HepG2 (cell line): ENCODE results near the gene ENSA. TPM values are rescaled to one million over a fixed set of nuclear protein-coding genes. Genes with fewer than 3 reads are reported as not detected.

Experiments used
- ZNF180 ChIP-seq: sonication (generic); formaldehyde crosslinking; IDR thresholded peaks from 2 replicates; pipeline ENCODE4 v1.4.0; 2020; ENCODE audit warnings: low read depth, missing genetic modification reagents, borderline replicate concordance
- ZNF749 ChIP-seq: sonication (generic); formaldehyde crosslinking; IDR thresholded peaks from 2 replicates; pipeline ENCODE4 v1.8.0; 2022; ENCODE audit warnings: mild to moderate bottlenecking, missing genetic modification reagents, moderate library complexity, borderline replicate concordance
- polyA plus RNA-seq, 8 experiments: library from polyadenylated mRNA; depleted of rRNA in 3 of 8; stranded (reverse) in 7 of 8; unstranded in 1 of 8; fragments of >200 nt; fragmentation: Illumina TruSeq in 4 of 8; extraction: Trizol in 4 of 8; gene quantifications; 2 replicates each; pipeline versions ENCODE4 v1.2.1 to v1.2.3, GENCODE V29; 2011 to 2016; ENCODE audit warnings: low read depth in 4 of 8, missing spikeins in 1 of 8, mixed read lengths in 1 of 8; ENCODE audit not compliant: insufficient read depth in 1 of 8
- total RNA-seq, 5 experiments: library from RNA; depleted of rRNA; stranded (reverse); fragments of >200 nt; fragmentation: Illumina TruSeq; extraction: Trizol; gene quantifications; 2 replicates each; pipeline ENCODE4 v1.2.3, GENCODE V29; 2016; ENCODE audit warnings: low read depth in 1 of 5
- TF ChIP-seq, protein P1 (sequence below): sonication (generic); formaldehyde crosslinking; conservative IDR thresholded peaks from 2 replicates; pipeline ENCODE4 v1.4.0; 2020; ENCODE audit warnings: missing genetic modification reagents
- TF ChIP-seq, protein P2 (sequence below): sonication (generic); formaldehyde crosslinking; IDR thresholded peaks from 2 replicates; pipeline ENCODE4 v1.8.0; 2022; ENCODE audit warnings: mild to moderate bottlenecking, missing genetic modification reagents, borderline replicate concordance
- TF ChIP-seq, protein P3 (sequence below): IDR thresholded peaks from 2 replicates; pipeline ENCODE4 v1.6.1; 2016; ENCODE audit warnings: low read depth, control low read depth
- TF ChIP-seq, protein P4 (sequence below), 2 experiments: sonication (generic) in 1 of 2; formaldehyde crosslinking in 1 of 2; IDR thresholded peaks; 2 replicates each; pipeline versions ENCODE4 v1.4.0 to v1.6.1; 2018 to 2020; ENCODE audit warnings: missing genetic modification reagents in 2 of 2, borderline replicate concordance in 1 of 2, low read depth in 1 of 2, mild to moderate bottlenecking in 1 of 2, missing biosample characterization in 1 of 2

ENSA gene
- total and polyA plus RNA-seq, 2 of the 13 experiments (the other 11 are each of a cell fraction or from before 2014, with no cell fraction given), result 54.5 to 111 TPM

DNA sequence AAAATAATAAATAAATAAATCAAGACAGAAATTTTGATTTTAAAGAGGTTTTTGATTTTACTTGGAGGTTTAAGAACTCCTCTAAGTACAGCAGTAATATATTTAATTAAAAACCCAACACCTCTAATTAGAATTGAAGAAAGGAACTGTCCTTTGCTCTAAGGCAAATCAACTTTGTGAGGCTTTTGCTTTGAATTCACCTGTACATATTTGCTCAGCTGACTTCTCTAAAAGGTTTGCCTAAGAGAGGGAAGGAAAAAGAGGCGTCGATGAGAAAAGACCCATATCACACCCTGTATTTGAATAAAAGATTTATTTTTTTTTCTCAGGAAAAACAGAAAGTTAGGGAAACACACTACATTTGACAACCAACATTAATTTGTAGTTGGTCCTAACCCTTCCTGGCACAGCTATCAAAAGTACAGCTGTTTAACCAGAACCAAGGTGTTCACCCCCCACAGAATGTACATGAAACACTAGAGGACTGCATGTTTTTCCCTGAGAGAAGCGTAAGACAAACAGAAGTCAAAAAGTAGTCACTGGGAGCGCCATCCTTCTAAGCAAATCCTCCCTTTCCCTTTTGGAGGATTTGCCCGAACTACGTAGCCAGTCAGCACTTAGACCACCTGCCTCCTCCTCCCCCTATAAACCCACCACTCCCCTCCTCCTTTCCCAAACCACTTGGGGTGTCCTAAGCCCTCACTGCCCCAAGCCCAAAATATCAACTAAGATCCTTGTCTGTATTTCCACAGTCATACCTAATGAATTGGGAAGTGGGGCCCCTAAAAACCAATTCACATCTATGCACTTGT, 54.9 kb downstream of the ENSA start (continued):
- TF ChIP-seq, protein P1, sequence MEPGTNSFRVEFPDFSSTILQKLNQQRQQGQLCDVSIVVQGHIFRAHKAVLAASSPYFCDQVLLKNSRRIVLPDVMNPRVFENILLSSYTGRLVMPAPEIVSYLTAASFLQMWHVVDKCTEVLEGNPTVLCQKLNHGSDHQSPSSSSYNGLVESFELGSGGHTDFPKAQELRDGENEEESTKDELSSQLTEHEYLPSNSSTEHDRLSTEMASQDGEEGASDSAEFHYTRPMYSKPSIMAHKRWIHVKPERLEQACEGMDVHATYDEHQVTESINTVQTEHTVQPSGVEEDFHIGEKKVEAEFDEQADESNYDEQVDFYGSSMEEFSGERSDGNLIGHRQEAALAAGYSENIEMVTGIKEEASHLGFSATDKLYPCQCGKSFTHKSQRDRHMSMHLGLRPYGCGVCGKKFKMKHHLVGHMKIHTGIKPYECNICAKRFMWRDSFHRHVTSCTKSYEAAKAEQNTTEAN (CRISPR knock-in tag), result no peak
- TF ChIP-seq, protein P2, sequence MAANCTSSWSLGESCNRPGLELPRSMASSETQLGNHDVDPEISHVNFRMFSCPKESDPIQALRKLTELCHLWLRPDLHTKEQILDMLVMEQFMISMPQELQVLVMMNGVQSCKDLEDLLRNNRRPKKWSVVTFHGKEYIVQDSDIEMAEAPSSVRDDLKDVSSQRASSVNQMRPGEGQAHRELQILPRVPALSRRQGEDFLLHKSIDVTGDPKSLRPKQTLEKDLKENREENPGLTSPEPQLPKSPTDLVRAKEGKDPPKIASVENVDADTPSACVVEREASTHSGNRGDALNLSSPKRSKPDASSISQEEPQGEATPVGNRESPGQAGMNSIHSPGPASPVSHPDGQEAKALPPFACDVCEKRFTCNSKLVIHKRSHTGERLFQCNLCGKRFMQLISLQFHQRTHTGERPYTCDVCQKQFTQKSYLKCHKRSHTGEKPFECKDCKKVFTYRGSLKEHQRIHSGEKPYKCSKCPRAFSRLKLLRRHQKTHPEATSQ (CRISPR knock-in tag), result no peak
- TF ChIP-seq, protein P3, sequence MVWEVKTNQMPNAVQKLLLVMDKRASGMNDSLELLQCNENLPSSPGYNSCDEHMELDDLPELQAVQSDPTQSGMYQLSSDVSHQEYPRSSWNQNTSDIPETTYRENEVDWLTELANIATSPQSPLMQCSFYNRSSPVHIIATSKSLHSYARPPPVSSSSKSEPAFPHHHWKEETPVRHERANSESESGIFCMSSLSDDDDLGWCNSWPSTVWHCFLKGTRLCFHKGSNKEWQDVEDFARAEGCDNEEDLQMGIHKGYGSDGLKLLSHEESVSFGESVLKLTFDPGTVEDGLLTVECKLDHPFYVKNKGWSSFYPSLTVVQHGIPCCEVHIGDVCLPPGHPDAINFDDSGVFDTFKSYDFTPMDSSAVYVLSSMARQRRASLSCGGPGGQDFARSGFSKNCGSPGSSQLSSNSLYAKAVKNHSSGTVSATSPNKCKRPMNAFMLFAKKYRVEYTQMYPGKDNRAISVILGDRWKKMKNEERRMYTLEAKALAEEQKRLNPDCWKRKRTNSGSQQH (CRISPR knock-in tag), result no peak
- TF ChIP-seq ZNF180 (CRISPR knock-in tag) (no peak), ZNF749 (CRISPR knock-in tag) (no peak)
- TF ChIP-seq, protein P4, sequence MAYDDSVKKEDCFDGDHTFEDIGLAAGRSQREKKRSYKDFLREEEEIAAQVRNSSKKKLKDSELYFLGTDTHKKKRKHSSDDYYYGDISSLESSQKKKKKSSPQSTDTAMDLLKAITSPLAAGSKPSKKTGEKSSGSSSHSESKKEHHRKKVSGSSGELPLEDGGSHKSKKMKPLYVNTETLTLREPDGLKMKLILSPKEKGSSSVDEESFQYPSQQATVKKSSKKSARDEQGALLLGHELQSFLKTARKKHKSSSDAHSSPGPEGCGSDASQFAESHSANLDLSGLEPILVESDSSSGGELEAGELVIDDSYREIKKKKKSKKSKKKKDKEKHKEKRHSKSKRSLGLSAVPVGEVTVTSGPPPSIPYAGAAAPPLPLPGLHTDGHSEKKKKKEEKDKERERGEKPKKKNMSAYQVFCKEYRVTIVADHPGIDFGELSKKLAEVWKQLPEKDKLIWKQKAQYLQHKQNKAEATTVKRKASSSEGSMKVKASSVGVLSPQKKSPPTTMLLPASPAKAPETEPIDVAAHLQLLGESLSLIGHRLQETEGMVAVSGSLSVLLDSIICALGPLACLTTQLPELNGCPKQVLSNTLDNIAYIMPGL (CRISPR knock-in tag; IDR thresholded peaks at IDR 0.05; ENCODE audit: borderline replicate concordance in 1 of 2, low read depth in 1 of 2), result no peak
